GM12878 (cell line): ENCODE data around the gene KLK12. TPM values are rescaled to one million over a fixed set of nuclear protein-coding genes. Genes with fewer than 3 reads are reported as not detected.

Experiments used
- ATAC-seq: fragments of 200-7000 bp; cut with Tn5 transposase; 3 replicates; pipeline ENCODE4 v1.9.1; 2020; ENCODE audit warnings: mild to moderate bottlenecking, moderate library complexity
- BruUV-seq: library from RNA; stranded (reverse); fragments of 400-500 nt; replicated peaks from 2 replicates; lab custom pipeline; 2021; lab: Mats Ljungman, UMichigan
- CTCF ChIA-PET: fragments of 300-600 bp; sonication (Branson Sonifier 250); formaldehyde crosslinking; extraction: SDS; loops from one replicate; lab custom pipeline; 2021; ENCODE audit warnings: inconsistent platforms; lab: Yijun Ruan, JAX
- POLR2A ChIA-PET: fragments of 350-600 bp; formaldehyde crosslinking; extraction: SDS; loops from one replicate; lab custom pipeline; 2021; ENCODE audit warnings: inconsistent platforms; lab: Charles Lee
- RAD21 ChIA-PET: fragments of 300-600 bp; sonication (Branson Sonifier 250); formaldehyde crosslinking; loops from one replicate; lab custom pipeline; 2023; ENCODE audit warnings: antibody characterized with exemption; ENCODE audit not compliant: unreplicated experiment; lab: Charles Lee
- SMC1A ChIA-PET: fragments of 300-600 bp; sonication (Branson Sonifier 250); formaldehyde crosslinking; loops from one replicate; lab custom pipeline; 2023; ENCODE audit not compliant: unreplicated experiment, uncharacterized antibody; lab: Charles Lee
- DNase-seq: peaks from one replicate; pipeline ENCODE4 v3.0.0-alpha.2; 2011; ENCODE audit warnings: low read depth, low spot score
- FAIRE-seq: peaks from 3 replicates; lab custom pipeline; 2011; peaks lifted over from hg19 to GRCh38; lab: Jason Lieb, UNC
- H2AFZ ChIP-seq: 2 replicates; pipeline ENCODE4 v1.6.0; 2011; ENCODE audit warnings: low read depth, low read length, control low read depth; ENCODE audit not compliant: control insufficient read depth
- H3K27ac ChIP-seq: 2 replicates; pipeline ENCODE4 v1.5.1; 2011; ENCODE audit warnings: control low read depth; ENCODE audit not compliant: control insufficient read depth, insufficient read depth
- H3K27me3 ChIP-seq, 2 experiments: replicated peaks in 1 of 2; 2 replicates each; pipeline versions ENCODE4 v1.6.0 to v1.6.1; 2011; ENCODE audit warnings: low read length in 1 of 2; ENCODE audit not compliant: control insufficient read depth in 2 of 2, insufficient read depth in 2 of 2
- H3K36me3 ChIP-seq, 2 experiments: 2 replicates each; pipeline ENCODE4 v1.5.1; 2011; ENCODE audit warnings: low read length in 1 of 2; ENCODE audit not compliant: control insufficient read depth in 2 of 2, insufficient read depth in 2 of 2
- H3K4me1 ChIP-seq: 2 replicates; pipeline ENCODE4 v1.6.1; 2011; ENCODE audit warnings: mild to moderate bottlenecking, low read length, moderate library complexity, mixed read lengths; ENCODE audit not compliant: control insufficient read depth, insufficient read depth
- H3K4me2 ChIP-seq: 2 replicates; pipeline ENCODE4 v1.6.0; 2011; ENCODE audit warnings: control low read depth; ENCODE audit not compliant: control insufficient read depth, insufficient read depth
- H3K4me3 ChIP-seq: fragments of 200-600 bp; sonication (generic); 2 replicates; pipeline ENCODE4 v1.5.1; 2016
- H3K79me2 ChIP-seq: 2 replicates; pipeline ENCODE4 v1.6.0; 2011; ENCODE audit warnings: low read length; ENCODE audit not compliant: control insufficient read depth, insufficient read depth
- H3K9ac ChIP-seq: 2 replicates; pipeline ENCODE4 v1.8.0; 2011; ENCODE audit warnings: low read length, control low read depth, mixed read lengths; ENCODE audit not compliant: control insufficient read depth, insufficient read depth
- H3K9me3 ChIP-seq: replicated peaks from 3 replicates; pipeline ENCODE4 v1.5.1; 2011; ENCODE audit warnings: mild to moderate bottlenecking, low read length; ENCODE audit not compliant: control insufficient read depth, insufficient read depth
- H4K20me1 ChIP-seq: 2 replicates; pipeline ENCODE4 v1.6.0; 2011; ENCODE audit not compliant: control insufficient read depth, insufficient read depth
- ATF7 ChIP-seq: fragments of 450-650 bp; IDR thresholded peaks from 2 replicates; pipeline ENCODE4 v1.6.1; 2016; ENCODE audit warnings: low read depth, mild to moderate bottlenecking
- E4F1 ChIP-seq: fragments of 450-650 bp; IDR thresholded peaks from 2 replicates; pipeline ENCODE4 v1.6.1; 2018; ENCODE audit warnings: borderline replicate concordance, mild to moderate bottlenecking; ENCODE audit not compliant: partially characterized antibody
- JUNB ChIP-seq: IDR thresholded peaks from 2 replicates; pipeline ENCODE4 v1.6.1; 2016; ENCODE audit warnings: antibody characterized with exemption, mild to moderate bottlenecking
- PAX5 ChIP-seq: IDR thresholded peaks from 2 replicates; pipeline ENCODE4 v1.6.1; 2011; ENCODE audit warnings: low read depth, low read length, borderline replicate concordance
- REST ChIP-seq: IDR thresholded peaks from 2 replicates; pipeline ENCODE4 v1.6.1; 2012; ENCODE audit warnings: mild to moderate bottlenecking, low read depth, low read length
- SMAD5 ChIP-seq: IDR thresholded peaks from 2 replicates; pipeline ENCODE4 v1.6.1; 2016; ENCODE audit warnings: antibody characterized with exemption, low read depth
- SMARCA5 ChIP-seq: fragments of 450-650 bp; IDR thresholded peaks from 2 replicates; pipeline ENCODE4 v1.6.1; 2017; ENCODE audit warnings: mild to moderate bottlenecking
- TCF3 ChIP-seq: IDR thresholded peaks from 2 replicates; pipeline ENCODE4 v1.6.1; 2012; ENCODE audit warnings: low read depth, mild to moderate bottlenecking, low read length, borderline replicate concordance; ENCODE audit not compliant: insufficient read depth
- USF2 ChIP-seq: IDR thresholded peaks from 2 replicates; pipeline ENCODE4 v1.6.1; 2011; ENCODE audit warnings: low read depth, low read length, improper control_type of control experiment, borderline replicate concordance
- ZNF384 ChIP-seq: IDR thresholded peaks from 2 replicates; pipeline ENCODE4 v1.6.1; 2012; ENCODE audit warnings: low read depth, mild to moderate bottlenecking, low read length, improper control_type of control experiment, borderline replicate concordance
- WGBS: methylation state at CpG from one replicate; pipeline ENCODE4 v1.1.6; 2016; ENCODE audit warnings: low lambda C conversion rate; ENCODE audit not compliant: insufficient replicate concordance, insufficient coverage; ENCODE audit errors: missing lambda C conversion rate; 5-methylcytosine and 5-hydroxymethylcytosine counted together
- in situ Hi-C: fragments of 300-500 bp; cut with MboI; formaldehyde crosslinking; loops from 9 replicates; pipeline ENCODE4 v1.14.3; 2018; ENCODE audit warnings: mixed read lengths
- intact Hi-C: fragments of 100-400 bp; cut with micrococcal nuclease; formaldehyde crosslinking; loops from one replicate; pipeline ENCODE4 v1.14.2; 2022; ENCODE audit not compliant: unreplicated experiment
- polyA plus RNA-seq, 11 experiments: library from polyadenylated mRNA; depleted of rRNA in 4 of 11; unstranded in 6 of 11; stranded (reverse) in 5 of 11; fragments of >200 nt; fragmentation: Nextera tagmentation in 4 of 11; fragmentation: Illumina TruSeq in 1 of 11; extraction: Ambion mirVana in 4 of 11; extraction: Trizol in 1 of 11; gene quantifications; 1 replicate in 1 of 11; 2 replicates in 10 of 11; pipeline versions ENCODE4 v1.2.1 to v1.2.3, GENCODE V29; 2011 to 2016; ENCODE audit warnings: inconsistent platforms in 2 of 11, missing spikeins in 2 of 11, low read depth in 1 of 11
- total RNA-seq, 4 experiments: library from RNA; depleted of rRNA in 3 of 4; stranded (reverse); fragments of >200 nt in 3 of 4; fragmentation: Illumina TruSeq in 1 of 4; extraction: Trizol in 1 of 4; gene quantifications; 2 replicates each; pipeline versions ENCODE4 v1.2.1 to v1.2.3, GENCODE V29; 2013 to 2021
- TF ChIP-seq, protein P1 (sequence below): fragments of 450-650 bp; conservative IDR thresholded peaks from 2 replicates; pipeline ENCODE4 v1.6.1; 2017; ENCODE audit warnings: mild to moderate bottlenecking, moderate library complexity

The KLK12 gene
- total and polyA plus RNA-seq, 10 of the 15 experiments (the other 5 are each of a cell fraction or from before 2014, with no cell fraction given) = not detected

DNA sequence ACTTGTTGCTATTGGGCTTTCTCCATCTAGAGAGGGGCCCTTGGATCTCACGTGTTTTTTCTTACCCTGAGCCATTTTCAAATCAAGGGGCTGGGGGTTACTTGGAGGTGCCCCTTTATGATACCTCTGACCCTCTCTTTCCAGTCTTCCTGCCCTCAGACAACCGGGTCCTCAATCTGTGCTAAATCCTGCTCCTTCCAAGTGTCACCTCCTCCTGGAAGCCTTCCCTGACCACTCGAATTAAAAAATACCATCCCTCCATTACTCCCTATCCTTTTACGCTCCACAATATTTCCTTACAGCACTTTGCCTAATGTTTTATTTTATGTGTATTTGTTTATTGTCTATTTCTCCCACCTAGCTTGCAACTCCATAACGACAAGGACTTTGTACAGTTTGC is 36.7 kb downstream of the KLK12 start:
- no peaks in the 10 kb centered on the region for H3K36me3 ChIP-seq
- no TSS peak for BruUV-seq
- POLR2A ChIA-PET = no interaction called here
- intact Hi-C loops = no loop called here
- no peak for TF ChIP-seq ZNF384
- TF ChIP-seq USF2 = no peak
- TF ChIP-seq PAX5 = no peak
- TF ChIP-seq, protein P1, sequence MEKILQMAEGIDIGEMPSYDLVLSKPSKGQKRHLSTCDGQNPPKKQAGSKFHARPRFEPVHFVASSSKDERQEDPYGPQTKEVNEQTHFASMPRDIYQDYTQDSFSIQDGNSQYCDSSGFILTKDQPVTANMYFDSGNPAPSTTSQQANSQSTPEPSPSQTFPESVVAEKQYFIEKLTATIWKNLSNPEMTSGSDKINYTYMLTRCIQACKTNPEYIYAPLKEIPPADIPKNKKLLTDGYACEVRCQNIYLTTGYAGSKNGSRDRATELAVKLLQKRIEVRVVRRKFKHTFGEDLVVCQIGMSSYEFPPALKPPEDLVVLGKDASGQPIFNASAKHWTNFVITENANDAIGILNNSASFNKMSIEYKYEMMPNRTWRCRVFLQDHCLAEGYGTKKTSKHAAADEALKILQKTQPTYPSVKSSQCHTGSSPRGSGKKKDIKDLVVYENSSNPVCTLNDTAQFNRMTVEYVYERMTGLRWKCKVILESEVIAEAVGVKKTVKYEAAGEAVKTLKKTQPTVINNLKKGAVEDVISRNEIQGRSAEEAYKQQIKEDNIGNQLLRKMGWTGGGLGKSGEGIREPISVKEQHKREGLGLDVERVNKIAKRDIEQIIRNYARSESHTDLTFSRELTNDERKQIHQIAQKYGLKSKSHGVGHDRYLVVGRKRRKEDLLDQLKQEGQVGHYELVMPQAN = no peak
- TF ChIP-seq REST = no peak
- no peak for TF ChIP-seq ATF7
- no peak for TF ChIP-seq SMAD5
- TF ChIP-seq TCF3 = no peak
- no peak for TF ChIP-seq JUNB
- TF ChIP-seq E4F1 = no peak
- TF ChIP-seq SMARCA5 = no peak
- TF ChIP-seq, all 136 proteins: peak for 0
- no peak overlapping the region for H2AFZ ChIP-seq
- H3K9ac ChIP-seq = no peak overlapping the region
- peaks cover 2% of the 10 kb centered on the region; the same call in 1 of the 3 replicates for H3K9me3 ChIP-seq
- SMC1A ChIA-PET = no interaction called here
- no peak for FAIRE-seq
- H3K4me3 ChIP-seq = no peak overlapping the region
- H3K4me1 ChIP-seq = no peaks in the 10 kb centered on the region
- no peaks in the 10 kb centered on the region for H3K79me2 ChIP-seq
- RAD21 ChIA-PET = no interaction called here
- H4K20me1 ChIP-seq = no peaks in the 10 kb centered on the region
- no peak overlapping the region for H3K27ac ChIP-seq
- 21% methylated on average over 5 of the region's 5 CpGs for WGBS
- no peak overlapping the region for H3K4me2 ChIP-seq
- no peaks in the 10 kb centered on the region; a peak in 1 of 4 replicates for H3K27me3 ChIP-seq
- in situ Hi-C loops = no loop called here
- ATAC-seq = no peak
- CTCF ChIA-PET = no interaction called here
- DNase-seq = no peak
